HEK293 (cell line): ENCODE results near the gene MRPS18A.
A peak's percentile ranks its signal among the peaks of the same experiment; 100 is the strongest.

ENCODE experiments used
- CTCF ChIA-PET: fragments of 350-600 bp; formaldehyde crosslinking; extraction: SDS; loops from one replicate; lab custom pipeline; 2021; ENCODE audit warnings: antibody characterized with exemption; lab: Yijun Ruan, JAX
- POLR2A ChIA-PET: fragments of 300-600 bp; formaldehyde crosslinking; extraction: SDS; loops from one replicate; lab custom pipeline; 2020; ENCODE audit warnings: antibody characterized with exemption, inconsistent platforms; lab: Yijun Ruan, JAX
- H3K27ac ChIP-seq: fragments of 200-500 bp; sonication (Bioruptor generic); 2 replicates; pipeline ENCODE4 v1.5.1; 2014; ENCODE audit warnings: low read depth, low read length, control low read depth, inconsistent platforms; ENCODE audit errors: extremely low read depth
- H3K36me3 ChIP-seq, 2 experiments: fragments of 200-500 bp in 1 of 2; sonication (Bioruptor generic) in 1 of 2; 1 replicate in 1 of 2; 2 replicates in 1 of 2; pipeline ENCODE4 v1.5.1; 2014 to 2017; ENCODE audit warnings: inconsistent platforms in 2 of 2, low read length in 2 of 2; ENCODE audit not compliant: control insufficient read depth in 2 of 2, insufficient read depth in 1 of 2
- H3K4me1 ChIP-seq: fragments of 200-500 bp; sonication (Bioruptor generic); 2 replicates; pipeline ENCODE4 v1.5.1; 2014; ENCODE audit warnings: mild to moderate bottlenecking, low read length, inconsistent platforms; ENCODE audit not compliant: control insufficient read depth, insufficient read depth
- H3K4me3 ChIP-seq: 2 replicates; pipeline ENCODE4 v1.5.1; 2011; ENCODE audit warnings: low read depth, mild to moderate bottlenecking, control low read depth, low read length, moderate library complexity
- H3K9me3 ChIP-seq: fragments of 200-500 bp; sonication (Bioruptor generic); 2 replicates; pipeline ENCODE4 v1.5.1; 2014; ENCODE audit warnings: low read depth, low read length, inconsistent platforms; ENCODE audit not compliant: control insufficient read depth, insufficient read depth
- SP2 ChIP-seq: fragments of 450-650 bp; formaldehyde crosslinking; IDR thresholded peaks from 2 replicates; pipeline ENCODE4 v1.5.1; 2016; ENCODE audit warnings: missing biosample characterization, missing genetic modification characterization
- ZBTB17 ChIP-seq: fragments of 450-650 bp; formaldehyde crosslinking; IDR thresholded peaks from 2 replicates; pipeline ENCODE4 v1.5.1; 2016; ENCODE audit warnings: missing biosample characterization, missing genetic modification characterization
- ZIC2 ChIP-seq: fragments of 450-650 bp; formaldehyde crosslinking; IDR thresholded peaks from 2 replicates; pipeline ENCODE4 v1.5.1; 2016; ENCODE audit warnings: missing biosample characterization, missing genetic modification characterization
- ZNF146 ChIP-seq: fragments of 450-650 bp; formaldehyde crosslinking; IDR thresholded peaks from 2 replicates; pipeline ENCODE4 v1.5.1; 2016; ENCODE audit warnings: missing biosample characterization, missing genetic modification characterization
- ZNF169 ChIP-seq: fragments of 450-650 bp; formaldehyde crosslinking; IDR thresholded peaks from 2 replicates; pipeline ENCODE4 v1.5.1; 2016; ENCODE audit warnings: missing biosample characterization, missing genetic modification characterization
- ZNF174 ChIP-seq: fragments of 450-650 bp; formaldehyde crosslinking; IDR thresholded peaks from 2 replicates; pipeline ENCODE4 v1.5.0; 2017; ENCODE audit warnings: missing biosample characterization, mild to moderate bottlenecking, missing genetic modification characterization
- ZNF175 ChIP-seq: fragments of 450-650 bp; formaldehyde crosslinking; IDR thresholded peaks from 2 replicates; pipeline ENCODE4 v1.5.1; 2016; ENCODE audit warnings: missing biosample characterization, missing genetic modification characterization
- ZNF221 ChIP-seq: fragments of 450-650 bp; formaldehyde crosslinking; IDR thresholded peaks from 2 replicates; pipeline ENCODE4 v1.5.1; 2017; ENCODE audit warnings: missing biosample characterization, missing genetic modification characterization, borderline replicate concordance
- ZNF223 ChIP-seq: fragments of 450-650 bp; formaldehyde crosslinking; IDR thresholded peaks from 2 replicates; pipeline ENCODE4 v1.5.1; 2016; ENCODE audit warnings: missing biosample characterization, missing genetic modification characterization
- ZNF311 ChIP-seq: fragments of 450-650 bp; formaldehyde crosslinking; IDR thresholded peaks from 2 replicates; pipeline ENCODE4 v1.5.1; 2017; ENCODE audit warnings: missing biosample characterization, missing genetic modification characterization, borderline replicate concordance
- ZNF585B ChIP-seq: fragments of 450-650 bp; formaldehyde crosslinking; IDR thresholded peaks from 2 replicates; pipeline ENCODE4 v1.5.1; 2016; ENCODE audit warnings: missing biosample characterization, missing genetic modification characterization
- ZNF621 ChIP-seq: fragments of 450-650 bp; formaldehyde crosslinking; IDR thresholded peaks from 2 replicates; pipeline ENCODE4 v1.5.1; 2017; ENCODE audit warnings: missing biosample characterization, missing genetic modification characterization
- ZNF658 ChIP-seq: fragments of 450-650 bp; formaldehyde crosslinking; IDR thresholded peaks from 2 replicates; pipeline ENCODE4; 2016; ENCODE audit warnings: missing biosample characterization, missing genetic modification characterization
- ZNF747 ChIP-seq: fragments of 450-650 bp; formaldehyde crosslinking; IDR thresholded peaks from 2 replicates; pipeline ENCODE4 v1.5.1; 2016; ENCODE audit warnings: missing biosample characterization, missing genetic modification characterization
- ZNF76 ChIP-seq: fragments of 450-650 bp; formaldehyde crosslinking; IDR thresholded peaks from 2 replicates; pipeline ENCODE4; 2016; ENCODE audit warnings: low read depth, missing biosample characterization, missing genetic modification characterization, borderline replicate concordance
- ZNF768 ChIP-seq: fragments of 450-650 bp; formaldehyde crosslinking; IDR thresholded peaks from 2 replicates; pipeline ENCODE4 v1.5.1; 2018; ENCODE audit warnings: missing biosample characterization, mild to moderate bottlenecking, missing genetic modification characterization
- ZNF792 ChIP-seq: fragments of 450-650 bp; formaldehyde crosslinking; IDR thresholded peaks from 2 replicates; pipeline ENCODE4 v1.5.1; 2016; ENCODE audit warnings: missing biosample characterization, missing genetic modification characterization
- ZSCAN23 ChIP-seq: fragments of 450-650 bp; formaldehyde crosslinking; IDR thresholded peaks from 2 replicates; pipeline ENCODE4 v1.5.1; 2016; ENCODE audit warnings: missing biosample characterization, missing genetic modification characterization
- TF ChIP-seq, protein P1 (sequence below): fragments of 450-650 bp; formaldehyde crosslinking; IDR thresholded peaks from 2 replicates; pipeline ENCODE4 v1.5.1; 2016; ENCODE audit warnings: missing biosample characterization, missing genetic modification characterization
- TF ChIP-seq, protein P2 (sequence below): IDR thresholded peaks from 2 replicates; pipeline ENCODE4 v1.6.1; 2011; ENCODE audit warnings: mild to moderate bottlenecking, low read depth, low read length, borderline replicate concordance
- TF ChIP-seq, protein P3 (sequence below): fragments of 450-650 bp; formaldehyde crosslinking; IDR thresholded peaks from 2 replicates; pipeline ENCODE4 v1.5.1; 2016; ENCODE audit warnings: missing biosample characterization, missing genetic modification characterization
- TF ChIP-seq, protein P4 (sequence below): fragments of 450-650 bp; formaldehyde crosslinking; IDR thresholded peaks from 2 replicates; pipeline ENCODE4; 2016; ENCODE audit warnings: missing biosample characterization, missing genetic modification characterization

Gene MRPS18A

DNA sequence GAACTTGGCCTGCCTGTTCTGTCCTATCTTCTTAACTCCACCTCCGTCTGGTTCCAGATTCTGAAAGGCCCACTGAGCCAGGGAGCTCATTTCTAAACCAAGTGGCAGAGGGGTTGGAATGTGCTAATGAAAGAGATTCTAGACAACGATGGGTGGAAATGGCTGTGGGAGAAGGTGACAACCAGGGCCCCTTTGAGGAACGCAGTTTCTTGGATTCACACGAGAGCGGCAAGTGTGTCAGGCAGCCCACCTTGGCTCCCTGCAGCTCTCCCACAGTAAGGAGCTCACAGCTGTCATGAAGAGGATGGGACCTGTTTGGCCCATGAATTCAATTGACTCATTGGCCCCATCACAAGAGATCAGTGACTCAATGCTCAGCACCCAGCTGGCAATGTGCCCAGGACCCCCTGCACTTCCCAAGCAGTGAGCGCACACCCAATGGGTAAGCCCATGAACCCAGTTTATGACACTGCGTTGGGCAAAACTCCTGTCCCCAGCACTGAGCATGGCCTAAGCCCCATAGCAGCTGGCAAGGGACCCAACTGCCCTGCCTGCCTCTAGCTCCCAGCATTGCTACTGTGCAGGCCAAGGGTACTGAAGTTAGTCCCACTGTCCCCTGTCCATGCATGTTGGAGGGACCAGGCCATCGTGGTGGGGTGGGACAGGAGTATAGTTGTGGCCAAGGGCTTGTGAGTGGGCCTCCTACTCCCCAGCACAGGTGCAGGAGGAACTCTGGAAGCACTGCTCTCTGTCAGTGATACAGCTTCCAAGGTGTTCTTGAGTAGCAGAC is 16.4 kb downstream of the MRPS18A start:
- no peaks in the 10 kb centered on the region for H3K9me3 ChIP-seq
- no peak overlapping the region for H3K4me3 ChIP-seq
- ChIA-PET CTCF (interaction anchor here (0.6 to 7.2 kb wide), 10 partner anchors 10 to 408 kb away, joined by 3 to 101 read pairs (median 30); partner anchors contain the start of genes MRPS18A and VEGFA), POLR2A (interaction anchor here (1.1 to 1.4 kb wide), 2 partner anchors 35 to 42 kb away, joined by 3 to 5 read pairs; partner anchors contain the start of gene GTPBP2)
- no peak overlapping the region for H3K27ac ChIP-seq
- H3K4me1 ChIP-seq, result peaks cover 3% of the 10 kb centered on the region; the same call in 1 of the 2 replicates
- peak; percentile 29; the same call in 1 of the 2 replicates for TF ChIP-seq ZIC2 (tag by site-specific recombination)
- TF ChIP-seq ZNF658 (tag by site-specific recombination), result no peak
- peaks cover 3 to 58% of the 10 kb centered on the region in 2 experiments; a peak in 2 of 3 replicates for H3K36me3 ChIP-seq

DNA sequence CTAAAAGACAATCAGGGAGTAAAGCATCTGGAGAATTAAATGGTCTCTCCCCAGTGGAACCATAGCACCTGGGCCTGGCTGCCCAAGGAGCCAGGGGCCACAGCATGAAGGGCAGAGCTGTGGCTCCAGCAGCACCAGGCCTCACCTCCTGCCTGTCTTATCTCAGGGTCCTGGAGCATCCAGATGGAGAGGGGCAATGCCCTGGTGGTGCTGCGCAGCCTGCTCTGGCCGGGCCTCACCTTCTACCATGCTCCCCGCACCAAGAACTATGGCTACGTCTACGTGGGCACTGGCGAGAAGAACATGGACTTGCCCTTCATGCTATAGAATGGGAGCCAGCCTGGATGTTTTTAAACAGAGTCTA is 17.0 kb downstream of the MRPS18A start:
- peaks cover 3% of the 10 kb centered on the region; the same call in 1 of the 2 replicates for H3K4me1 ChIP-seq
- no peak overlapping the region for H3K4me3 ChIP-seq
- ChIA-PET CTCF (interaction anchor here (0.6 to 7.2 kb wide), 12 partner anchors 10 to 409 kb away, joined by 3 to 101 read pairs (median 8); partner anchors contain the start of genes MRPS18A and VEGFA), POLR2A (interaction anchor here (0.5 to 4.6 kb wide), 7 partner anchors 13 to 429 kb away, joined by 3 to 36 read pairs (median 5); partner anchors contain the start of genes GTPBP2, MRPS18A and VEGFA)
- TF ChIP-seq ZBTB17 (no peak), SP2 (tag by site-specific recombination) (no peak), ZNF76 (tag by site-specific recombination) (no peak), ZNF311 (tag by site-specific recombination) (no peak), ZNF792 (tag by site-specific recombination) (no peak), ZNF747 (tag by site-specific recombination) (no peak), ZNF621 (no peak), ZNF768 (no peak), ZNF585B (tag by site-specific recombination) (no peak), ZSCAN23 (tag by site-specific recombination) (no peak), ZNF174 (tag by site-specific recombination) (no peak), ZNF146 (tag by site-specific recombination) (no peak), ZNF169 (tag by site-specific recombination) (no peak), ZNF221 (tag by site-specific recombination) (no peak), ZNF175 (tag by site-specific recombination) (no peak), ZNF223 (tag by site-specific recombination) (no peak)
- TF ChIP-seq, protein P1, sequence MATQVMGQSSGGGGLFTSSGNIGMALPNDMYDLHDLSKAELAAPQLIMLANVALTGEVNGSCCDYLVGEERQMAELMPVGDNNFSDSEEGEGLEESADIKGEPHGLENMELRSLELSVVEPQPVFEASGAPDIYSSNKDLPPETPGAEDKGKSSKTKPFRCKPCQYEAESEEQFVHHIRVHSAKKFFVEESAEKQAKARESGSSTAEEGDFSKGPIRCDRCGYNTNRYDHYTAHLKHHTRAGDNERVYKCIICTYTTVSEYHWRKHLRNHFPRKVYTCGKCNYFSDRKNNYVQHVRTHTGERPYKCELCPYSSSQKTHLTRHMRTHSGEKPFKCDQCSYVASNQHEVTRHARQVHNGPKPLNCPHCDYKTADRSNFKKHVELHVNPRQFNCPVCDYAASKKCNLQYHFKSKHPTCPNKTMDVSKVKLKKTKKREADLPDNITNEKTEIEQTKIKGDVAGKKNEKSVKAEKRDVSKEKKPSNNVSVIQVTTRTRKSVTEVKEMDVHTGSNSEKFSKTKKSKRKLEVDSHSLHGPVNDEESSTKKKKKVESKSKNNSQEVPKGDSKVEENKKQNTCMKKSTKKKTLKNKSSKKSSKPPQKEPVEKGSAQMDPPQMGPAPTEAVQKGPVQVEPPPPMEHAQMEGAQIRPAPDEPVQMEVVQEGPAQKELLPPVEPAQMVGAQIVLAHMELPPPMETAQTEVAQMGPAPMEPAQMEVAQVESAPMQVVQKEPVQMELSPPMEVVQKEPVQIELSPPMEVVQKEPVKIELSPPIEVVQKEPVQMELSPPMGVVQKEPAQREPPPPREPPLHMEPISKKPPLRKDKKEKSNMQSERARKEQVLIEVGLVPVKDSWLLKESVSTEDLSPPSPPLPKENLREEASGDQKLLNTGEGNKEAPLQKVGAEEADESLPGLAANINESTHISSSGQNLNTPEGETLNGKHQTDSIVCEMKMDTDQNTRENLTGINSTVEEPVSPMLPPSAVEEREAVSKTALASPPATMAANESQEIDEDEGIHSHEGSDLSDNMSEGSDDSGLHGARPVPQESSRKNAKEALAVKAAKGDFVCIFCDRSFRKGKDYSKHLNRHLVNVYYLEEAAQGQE, result no peak
- TF ChIP-seq, protein P2, sequence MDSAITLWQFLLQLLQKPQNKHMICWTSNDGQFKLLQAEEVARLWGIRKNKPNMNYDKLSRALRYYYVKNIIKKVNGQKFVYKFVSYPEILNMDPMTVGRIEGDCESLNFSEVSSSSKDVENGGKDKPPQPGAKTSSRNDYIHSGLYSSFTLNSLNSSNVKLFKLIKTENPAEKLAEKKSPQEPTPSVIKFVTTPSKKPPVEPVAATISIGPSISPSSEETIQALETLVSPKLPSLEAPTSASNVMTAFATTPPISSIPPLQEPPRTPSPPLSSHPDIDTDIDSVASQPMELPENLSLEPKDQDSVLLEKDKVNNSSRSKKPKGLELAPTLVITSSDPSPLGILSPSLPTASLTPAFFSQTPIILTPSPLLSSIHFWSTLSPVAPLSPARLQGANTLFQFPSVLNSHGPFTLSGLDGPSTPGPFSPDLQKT, result no peak
- TF ChIP-seq, protein P3, sequence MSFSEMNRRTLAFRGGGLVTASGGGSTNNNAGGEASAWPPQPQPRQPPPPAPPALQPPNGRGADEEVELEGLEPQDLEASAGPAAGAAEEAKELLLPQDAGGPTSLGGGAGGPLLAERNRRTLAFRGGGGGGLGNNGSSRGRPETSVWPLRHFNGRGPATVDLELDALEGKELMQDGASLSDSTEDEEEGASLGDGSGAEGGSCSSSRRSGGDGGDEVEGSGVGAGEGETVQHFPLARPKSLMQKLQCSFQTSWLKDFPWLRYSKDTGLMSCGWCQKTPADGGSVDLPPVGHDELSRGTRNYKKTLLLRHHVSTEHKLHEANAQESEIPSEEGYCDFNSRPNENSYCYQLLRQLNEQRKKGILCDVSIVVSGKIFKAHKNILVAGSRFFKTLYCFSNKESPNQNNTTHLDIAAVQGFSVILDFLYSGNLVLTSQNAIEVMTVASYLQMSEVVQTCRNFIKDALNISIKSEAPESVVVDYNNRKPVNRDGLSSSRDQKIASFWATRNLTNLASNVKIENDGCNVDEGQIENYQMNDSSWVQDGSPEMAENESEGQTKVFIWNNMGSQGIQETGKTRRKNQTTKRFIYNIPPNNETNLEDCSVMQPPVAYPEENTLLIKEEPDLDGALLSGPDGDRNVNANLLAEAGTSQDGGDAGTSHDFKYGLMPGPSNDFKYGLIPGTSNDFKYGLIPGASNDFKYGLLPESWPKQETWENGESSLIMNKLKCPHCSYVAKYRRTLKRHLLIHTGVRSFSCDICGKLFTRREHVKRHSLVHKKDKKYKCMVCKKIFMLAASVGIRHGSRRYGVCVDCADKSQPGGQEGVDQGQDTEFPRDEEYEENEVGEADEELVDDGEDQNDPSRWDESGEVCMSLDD, result no peak
- TF ChIP-seq, protein P4, sequence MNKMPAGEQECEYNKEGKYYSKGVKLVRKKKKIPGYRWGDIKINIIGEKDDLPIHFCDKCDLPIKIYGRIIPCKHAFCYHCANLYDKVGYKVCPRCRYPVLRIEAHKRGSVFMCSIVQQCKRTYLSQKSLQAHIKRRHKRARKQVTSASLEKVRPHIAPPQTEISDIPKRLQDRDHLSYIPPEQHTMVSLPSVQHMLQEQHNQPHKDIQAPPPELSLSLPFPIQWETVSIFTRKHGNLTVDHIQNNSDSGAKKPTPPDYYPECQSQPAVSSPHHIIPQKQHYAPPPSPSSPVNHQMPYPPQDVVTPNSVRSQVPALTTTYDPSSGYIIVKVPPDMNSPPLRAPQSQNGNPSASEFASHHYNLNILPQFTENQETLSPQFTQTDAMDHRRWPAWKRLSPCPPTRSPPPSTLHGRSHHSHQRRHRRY (tag by site-specific recombination), result no peak
- H3K9me3 ChIP-seq, result no peaks in the 10 kb centered on the region
- H3K36me3 ChIP-seq, result peaks cover 3 to 52% of the 10 kb centered on the region in 2 experiments; a peak in 2 of 3 replicates
- H3K27ac ChIP-seq, result no peak overlapping the region
